Loucy (cell line): ENCODE measurements around the gene CCL1.

ENCODE experiments used
- H2AFZ ChIP-seq: fragments of 200-600 bp; sonication (generic); 2 replicates; pipeline ENCODE4 v1.6.0; 2016; ENCODE audit warnings: antibody characterized with exemption, mild to moderate bottlenecking, low read length, moderate library complexity
- H3F3A ChIP-seq: fragments of 200-600 bp; 2 replicates; pipeline ENCODE4 v1.6.0; 2016; ENCODE audit warnings: antibody characterized with exemption, low read depth, mild to moderate bottlenecking
- H3K27me3 ChIP-seq: fragments of 200-600 bp; sonication (generic); 2 replicates; pipeline ENCODE4 v1.6.1; 2014; ENCODE audit warnings: low read length, mild to moderate bottlenecking; ENCODE audit not compliant: insufficient read depth, poor library complexity, severe bottlenecking
- H3K36me3 ChIP-seq: fragments of 200-600 bp; sonication (generic); 2 replicates; pipeline ENCODE4 v1.6.1; 2016; ENCODE audit warnings: low read length; ENCODE audit not compliant: insufficient read depth
- H3K4me1 ChIP-seq: fragments of 200-600 bp; sonication (generic); 2 replicates; pipeline ENCODE4 v1.5.1; 2014; ENCODE audit warnings: low read length, mild to moderate bottlenecking; ENCODE audit not compliant: insufficient read depth, poor library complexity, severe bottlenecking
- H3K4me2 ChIP-seq: fragments of 200-600 bp; sonication (generic); 2 replicates; pipeline ENCODE4 v1.6.0; 2014; ENCODE audit warnings: antibody characterized with exemption, low read length, low read depth, mild to moderate bottlenecking; ENCODE audit not compliant: poor library complexity, severe bottlenecking
- H3K4me3 ChIP-seq: fragments of 200-600 bp; sonication (generic); 2 replicates; pipeline ENCODE4 v1.5.1; 2014; ENCODE audit warnings: low read length, mild to moderate bottlenecking, mixed read lengths; ENCODE audit not compliant: poor library complexity, severe bottlenecking
- H3K79me2 ChIP-seq: fragments of 200-600 bp; sonication (generic); 2 replicates; pipeline ENCODE4 v1.6.1; 2014; ENCODE audit warnings: low read length; ENCODE audit not compliant: insufficient read depth
- H3K9ac ChIP-seq: fragments of 200-600 bp; sonication (generic); 2 replicates; pipeline ENCODE4 v1.6.0; 2014; ENCODE audit warnings: mild to moderate bottlenecking, low read depth, low read length, moderate library complexity; ENCODE audit not compliant: poor library complexity, severe bottlenecking
- H3K9me2 ChIP-seq: fragments of 200-600 bp; sonication (generic); replicated peaks from 2 replicates; pipeline ENCODE4 v1.6.1; 2016; ENCODE audit warnings: low read depth, low read length, mixed read lengths
- H3K9me3 ChIP-seq: fragments of 200-600 bp; sonication (generic); 2 replicates; pipeline ENCODE4 v1.6.1; 2014; ENCODE audit warnings: mild to moderate bottlenecking, antibody characterized with exemption, low read length, low read depth; ENCODE audit not compliant: insufficient read depth
- H4K20me1 ChIP-seq: fragments of 200-600 bp; sonication (generic); 2 replicates; pipeline ENCODE4 v1.6.0; 2014; ENCODE audit warnings: antibody characterized with exemption, low read length, mild to moderate bottlenecking; ENCODE audit not compliant: insufficient read depth, poor library complexity, severe bottlenecking
- EZH2phosphoT487 ChIP-seq: fragments of 200-600 bp; IDR thresholded peaks from 2 replicates; pipeline ENCODE4 v1.6.1; 2018; ENCODE audit warnings: antibody characterized with exemption, mild to moderate bottlenecking, moderate library complexity, borderline replicate concordance
- TF ChIP-seq, protein P1 (sequence below): fragments of 200-600 bp; sonication (generic); conservative IDR thresholded peaks from 2 replicates; pipeline ENCODE4 v1.5.1; 2014; ENCODE audit warnings: mild to moderate bottlenecking, antibody characterized with exemption, low read length

The CCL1 gene

DNA sequence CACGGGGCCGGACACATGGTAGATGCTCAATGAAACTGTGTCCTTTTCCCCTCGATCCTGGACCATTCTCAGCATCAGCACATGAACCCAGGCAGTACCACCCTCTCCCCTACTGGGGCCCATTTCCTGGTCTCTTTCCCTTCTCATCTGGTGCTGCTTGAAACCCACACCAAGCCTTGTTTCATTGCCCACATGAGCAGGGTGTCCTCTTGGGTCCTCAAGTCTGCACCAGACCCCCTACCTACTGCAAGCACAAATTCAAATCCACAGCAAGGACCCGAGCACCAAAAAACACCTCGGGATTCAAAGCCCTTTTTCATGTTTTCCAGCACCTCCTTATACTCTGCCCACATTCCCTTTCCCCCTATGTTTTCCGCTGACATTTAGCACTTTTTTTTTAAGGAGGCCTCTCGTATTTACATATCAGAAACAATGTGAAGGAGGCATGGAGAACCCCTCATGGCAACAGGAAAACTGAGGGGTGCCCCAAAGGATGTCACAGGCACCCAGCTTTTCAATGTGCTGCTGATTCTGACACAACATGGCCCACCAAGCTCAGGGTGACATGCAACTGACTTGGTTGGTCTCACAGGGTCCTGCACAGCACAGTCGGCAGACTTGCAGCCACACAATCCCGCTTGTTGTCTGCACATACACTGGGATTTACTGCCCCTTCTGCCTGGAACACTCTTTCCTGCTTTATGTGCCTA is 4.6 kb upstream of the CCL1 start:
- peaks cover 15% of the 10 kb centered on the region for H3F3A ChIP-seq
- H3K4me1 ChIP-seq: peaks cover 96% of the 10 kb centered on the region
- H3K4me2 ChIP-seq: peak overlapping the region; percentile 2

DNA sequence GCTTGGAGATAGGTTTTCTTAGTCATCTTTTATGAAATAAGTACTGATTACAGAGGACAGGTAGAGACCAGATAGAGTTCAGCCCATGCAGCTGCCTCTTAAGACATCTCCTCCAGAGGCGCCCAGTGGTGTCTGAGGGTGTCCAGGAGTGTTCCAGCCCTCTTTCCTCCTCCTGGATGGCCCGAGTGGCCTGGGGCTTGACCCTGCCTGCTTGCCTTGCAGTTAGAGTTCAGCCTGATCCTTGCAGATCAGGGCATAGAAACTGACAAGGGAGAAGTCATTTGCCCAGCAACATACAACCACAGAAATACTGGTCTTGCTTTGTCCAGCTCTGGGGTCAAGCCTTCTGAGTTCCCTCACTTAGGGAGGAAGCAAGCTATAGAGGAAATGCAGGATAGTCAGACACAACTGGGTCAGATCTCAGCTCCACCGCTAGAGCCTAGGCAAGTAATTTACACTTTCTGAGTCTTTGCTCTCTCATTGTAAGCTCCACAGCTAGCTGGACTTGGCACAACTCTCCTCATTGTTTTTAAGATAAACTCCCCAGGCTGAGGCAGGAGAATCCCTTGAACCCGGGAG is 3.6 kb upstream of the CCL1 start:
- Histone ChIP-seq H3K9ac (peak overlapping the region; percentile 81), H3F3A (peaks cover 15% of the 10 kb centered on the region), H3K36me3 (no peaks in the 10 kb centered on the region), H3K4me1 (peaks cover 99% of the 10 kb centered on the region), H2AFZ (no peak overlapping the region), H3K4me3 (peak overlapping the region; percentile 63), H3K9me3 (no peaks in the 10 kb centered on the region), H3K79me2 (no peaks in the 10 kb centered on the region), H3K27me3 (no peaks in the 10 kb centered on the region), H3K4me2 (peak overlapping the region; percentile 79), H3K9me2 (no peaks in the 10 kb centered on the region), H4K20me1 (no peaks in the 10 kb centered on the region)
- TF ChIP-seq, protein P1, sequence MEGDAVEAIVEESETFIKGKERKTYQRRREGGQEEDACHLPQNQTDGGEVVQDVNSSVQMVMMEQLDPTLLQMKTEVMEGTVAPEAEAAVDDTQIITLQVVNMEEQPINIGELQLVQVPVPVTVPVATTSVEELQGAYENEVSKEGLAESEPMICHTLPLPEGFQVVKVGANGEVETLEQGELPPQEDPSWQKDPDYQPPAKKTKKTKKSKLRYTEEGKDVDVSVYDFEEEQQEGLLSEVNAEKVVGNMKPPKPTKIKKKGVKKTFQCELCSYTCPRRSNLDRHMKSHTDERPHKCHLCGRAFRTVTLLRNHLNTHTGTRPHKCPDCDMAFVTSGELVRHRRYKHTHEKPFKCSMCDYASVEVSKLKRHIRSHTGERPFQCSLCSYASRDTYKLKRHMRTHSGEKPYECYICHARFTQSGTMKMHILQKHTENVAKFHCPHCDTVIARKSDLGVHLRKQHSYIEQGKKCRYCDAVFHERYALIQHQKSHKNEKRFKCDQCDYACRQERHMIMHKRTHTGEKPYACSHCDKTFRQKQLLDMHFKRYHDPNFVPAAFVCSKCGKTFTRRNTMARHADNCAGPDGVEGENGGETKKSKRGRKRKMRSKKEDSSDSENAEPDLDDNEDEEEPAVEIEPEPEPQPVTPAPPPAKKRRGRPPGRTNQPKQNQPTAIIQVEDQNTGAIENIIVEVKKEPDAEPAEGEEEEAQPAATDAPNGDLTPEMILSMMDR: no peak
- TF ChIP-seq EZH2phosphoT487: no peak

More for the DNA sequence above, 4.6 kb upstream of the CCL1 start:
- Histone ChIP-seq H3K79me2 (no peaks in the 10 kb centered on the region), H3K9ac (peak overlapping the region; percentile 81), H3K27me3 (no peaks in the 10 kb centered on the region), H2AFZ (peak overlapping the region; percentile 28; the same call in 1 of the 2 replicates), H4K20me1 (no peaks in the 10 kb centered on the region), H3K36me3 (no peaks in the 10 kb centered on the region), H3K9me2 (no peaks in the 10 kb centered on the region), H3K9me3 (no peaks in the 10 kb centered on the region), H3K4me3 (no peak overlapping the region)
- TF ChIP-seq EZH2phosphoT487: no peak
- TF ChIP-seq, protein P1: no peak

DNA sequence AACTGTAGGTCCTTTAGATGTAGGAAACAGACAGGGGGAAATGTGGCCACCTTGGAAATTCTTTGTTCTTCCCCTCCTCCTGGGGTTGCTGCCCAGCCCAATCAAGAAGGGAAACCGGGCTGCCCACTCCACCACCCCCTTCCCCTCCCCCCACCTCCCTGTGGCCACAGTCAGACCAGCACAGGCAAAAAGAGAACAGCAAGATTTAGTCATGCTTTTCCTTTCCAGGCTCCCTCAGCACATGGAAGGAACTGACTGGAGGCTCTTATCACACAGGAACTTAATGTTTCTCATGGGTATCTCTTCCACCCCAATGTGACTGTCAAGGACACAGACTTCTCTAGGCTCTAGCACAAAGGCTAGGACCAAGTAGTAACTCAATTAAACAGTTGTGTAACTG is 3.0 kb upstream of the CCL1 start:
- H3F3A ChIP-seq: peaks cover 15% of the 10 kb centered on the region
- H3K79me2 ChIP-seq: no peaks in the 10 kb centered on the region
- peak overlapping the region; percentile 63 for H3K4me3 ChIP-seq
- H3K9me2 ChIP-seq: no peaks in the 10 kb centered on the region
- no peaks in the 10 kb centered on the region for H3K27me3 ChIP-seq
- H3K36me3 ChIP-seq: no peaks in the 10 kb centered on the region
- TF ChIP-seq, protein P1: no peak
- no peak for TF ChIP-seq EZH2phosphoT487
- H3K9me3 ChIP-seq: no peaks in the 10 kb centered on the region
- H4K20me1 ChIP-seq: no peaks in the 10 kb centered on the region
- peaks cover 97% of the 10 kb centered on the region for H3K4me1 ChIP-seq
- no peak overlapping the region for H2AFZ ChIP-seq
- peak overlapping the region; percentile 79 for H3K4me2 ChIP-seq
- H3K9ac ChIP-seq: peak overlapping the region; percentile 81
